GM19351 (cell line): ENCODE results near the gene HOXD1.

Experiments used
- ATAC-seq: cut with Tn5 transposase; IDR thresholded peaks from one replicate; pipeline ENCODE4 v1.9.1; 2021; ENCODE audit warnings: mild to moderate bottlenecking, moderate library complexity; ENCODE audit not compliant: unreplicated experiment

Gene HOXD1

GRCh38 chr2:176187899-176188773, at the start of gene HOXD1:
Gene HOXD1, plus strand, starts transcription at chr2:176188668. Its CDS starts 134 bp downstream, at chr2:176188802.
- peak; percentile 62 for ATAC-seq

DNA sequence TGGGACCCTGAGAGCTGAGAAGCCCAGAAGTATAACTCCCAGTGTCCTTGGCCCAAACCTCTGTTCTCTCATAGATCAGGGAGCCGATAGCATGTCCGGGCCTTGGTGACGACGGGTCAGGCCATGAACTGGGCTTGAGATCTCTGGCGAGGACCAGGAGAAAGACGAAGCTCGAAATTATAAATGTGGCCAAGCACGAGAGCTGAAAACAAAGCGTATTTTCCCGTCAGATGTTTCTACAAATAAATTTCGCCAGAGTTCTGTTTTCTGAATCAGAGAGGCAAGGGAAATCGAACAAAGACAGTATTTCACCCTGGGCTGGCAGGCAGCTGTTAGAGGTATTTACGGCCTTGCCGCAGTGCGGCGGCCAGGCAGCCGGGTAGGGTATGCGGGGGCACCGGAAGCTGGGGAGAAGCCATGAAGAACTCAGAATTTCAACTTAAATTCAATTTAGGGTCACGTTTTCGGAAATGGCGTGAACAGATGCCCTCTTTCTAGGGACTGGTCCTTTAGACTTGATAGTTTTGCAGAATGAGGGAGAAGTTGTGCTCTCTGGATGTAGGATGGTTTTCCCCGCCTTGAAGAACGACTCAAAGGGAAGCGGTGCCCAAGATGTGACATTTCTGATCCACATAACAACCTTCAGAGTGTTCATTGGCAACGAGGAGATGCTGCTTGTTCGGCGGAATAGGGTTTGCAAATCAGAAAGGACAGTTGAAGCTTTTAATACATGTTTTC, 49.4 kb upstream of the HOXD1 start:
- no peak for ATAC-seq

DNA sequence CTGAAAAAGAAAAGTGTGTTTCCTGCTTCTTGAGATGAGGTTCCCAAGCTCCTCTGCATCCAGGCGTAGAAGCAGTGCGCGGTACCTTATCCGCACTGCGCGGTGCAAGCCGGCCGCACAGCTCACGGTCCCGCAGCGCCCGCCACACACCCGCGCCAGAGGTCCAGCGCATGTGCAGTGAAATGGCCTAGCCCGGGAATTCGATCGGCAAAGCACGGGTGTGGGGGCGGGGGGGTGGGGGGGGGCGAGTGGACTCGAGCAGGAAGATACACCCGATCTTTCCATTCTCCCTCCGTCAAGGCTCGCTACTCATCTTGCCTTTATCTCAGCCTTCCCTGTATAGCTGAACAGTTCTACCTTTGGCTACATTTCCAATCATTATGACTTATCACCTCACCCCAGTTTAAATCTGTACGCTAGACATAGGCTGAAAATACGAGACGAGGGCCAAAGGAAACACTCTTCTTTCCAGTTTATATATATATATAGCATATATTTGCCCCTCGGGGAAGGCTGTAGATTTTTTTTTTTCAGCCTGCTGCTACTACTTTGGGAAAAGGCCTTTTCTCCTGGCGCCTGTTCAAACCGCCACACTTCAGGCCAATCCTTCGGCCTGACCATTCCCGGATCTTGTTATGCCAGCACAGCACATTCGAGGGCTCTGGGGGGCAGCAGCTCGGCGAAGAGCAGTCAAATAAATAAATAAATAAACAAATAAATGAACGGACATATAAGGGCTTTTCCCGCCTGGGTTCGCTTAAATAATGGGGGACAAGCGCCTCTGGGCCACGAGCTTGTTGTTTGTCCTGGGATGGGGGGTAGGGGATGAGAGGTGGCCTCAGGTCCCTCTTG, 48.6 kb upstream of the HOXD1 start:
- ATAC-seq: peak; percentile 4

DNA sequence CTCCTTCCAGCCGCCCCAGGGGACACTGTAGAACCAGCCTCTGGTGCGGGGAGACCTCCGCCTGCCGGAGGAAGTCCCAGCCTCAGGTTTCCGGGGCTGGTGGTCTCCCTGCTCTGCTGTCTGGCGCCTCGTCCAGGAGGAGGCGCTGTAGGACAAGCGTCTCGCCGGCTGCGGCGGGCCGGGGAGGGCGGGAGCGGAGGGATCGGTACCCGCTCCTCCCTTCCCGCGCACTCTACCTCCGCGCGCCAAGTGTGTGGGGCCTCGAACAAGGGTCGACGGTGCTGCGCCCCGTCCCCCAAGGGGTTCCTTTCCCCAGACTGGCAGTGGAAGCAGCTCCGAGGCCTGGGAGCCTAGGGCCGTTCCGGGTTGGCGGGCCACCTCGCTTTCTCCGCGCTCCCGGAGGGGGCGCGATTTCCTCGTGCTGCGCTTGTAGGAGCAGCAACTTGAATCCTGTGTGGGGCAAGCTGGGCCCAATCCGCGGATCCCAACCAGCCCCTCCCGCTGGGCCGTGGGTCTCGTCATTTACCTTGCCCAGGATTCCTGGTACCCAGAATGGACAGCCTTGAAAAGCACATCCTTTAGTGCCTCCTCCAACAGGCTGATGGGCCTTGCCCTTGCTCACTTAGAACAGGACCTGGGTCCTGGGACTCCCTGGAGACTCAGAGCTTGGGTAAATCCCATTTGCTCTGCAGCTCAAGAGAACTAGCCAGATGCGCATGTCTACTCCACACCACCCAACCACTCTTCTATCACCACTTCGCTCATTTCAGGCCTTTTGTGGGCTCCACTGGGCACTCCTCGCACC, 47.8 kb upstream of the HOXD1 start:
- ATAC-seq: peak; percentile 93

DNA sequence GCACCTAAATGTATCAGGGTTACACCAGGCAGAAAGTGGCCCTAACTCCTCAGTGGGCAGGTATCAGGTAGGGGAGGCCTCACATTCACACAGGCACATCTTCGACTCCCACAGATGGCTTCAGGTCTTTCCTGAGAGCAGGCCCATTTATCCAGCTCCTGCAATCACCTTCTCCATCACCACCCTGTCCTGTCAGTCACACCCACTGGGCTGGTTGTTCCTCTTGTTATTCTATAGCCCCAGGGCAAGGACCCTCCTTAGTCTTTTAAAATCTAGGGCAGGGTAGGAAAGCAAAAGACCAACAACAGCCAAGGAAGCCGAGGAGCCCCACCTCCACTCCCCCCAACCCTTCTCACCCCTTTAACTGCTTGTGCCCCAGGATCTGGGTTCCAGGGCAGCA, 46.2 kb upstream of the HOXD1 start:
- no peak for ATAC-seq

GRCh38 chr2:176145085-176145969, 43.1 kb upstream of the HOXD1 start:
- ATAC-seq: no peak

DNA sequence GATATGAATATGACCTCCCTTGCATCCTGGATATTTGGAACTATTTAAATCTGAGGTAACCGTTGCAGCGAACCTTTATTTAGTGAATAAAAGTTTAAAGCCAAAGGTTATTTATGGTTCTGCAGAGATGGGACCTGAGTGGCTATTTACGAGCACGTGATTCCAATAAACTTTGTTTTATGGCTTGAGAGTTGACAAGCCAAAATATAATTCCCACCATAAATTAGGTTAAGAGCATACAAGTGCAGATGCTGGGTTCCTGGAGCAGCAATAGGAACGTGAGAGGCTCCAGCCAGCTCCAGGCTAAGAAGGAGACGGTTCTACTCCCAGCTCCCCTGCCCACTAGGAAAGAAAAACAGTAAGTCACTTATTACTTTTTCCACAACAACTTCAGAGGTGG, 42.4 kb upstream of the HOXD1 start:
- no peak for ATAC-seq

DNA sequence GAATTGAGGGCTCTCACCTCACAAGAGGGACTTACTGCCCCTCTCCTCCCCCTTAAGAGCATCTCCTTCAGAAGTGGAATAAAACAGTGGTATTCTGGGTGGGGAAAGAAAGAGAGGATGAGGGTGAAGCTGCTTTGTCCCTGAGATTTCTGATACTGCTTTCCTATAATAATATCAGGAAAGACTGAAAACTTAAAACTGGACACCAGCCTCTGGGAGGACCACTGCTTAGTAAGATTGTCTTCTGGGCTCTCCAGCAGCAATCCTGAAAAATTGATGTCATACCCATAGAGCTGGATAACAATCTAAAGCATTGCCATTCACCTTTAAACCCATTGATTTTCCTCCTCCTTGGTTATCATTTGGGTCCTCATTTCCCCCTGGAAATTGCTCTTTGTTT, 41.8 kb upstream of the HOXD1 start:
- ATAC-seq: no peak

DNA sequence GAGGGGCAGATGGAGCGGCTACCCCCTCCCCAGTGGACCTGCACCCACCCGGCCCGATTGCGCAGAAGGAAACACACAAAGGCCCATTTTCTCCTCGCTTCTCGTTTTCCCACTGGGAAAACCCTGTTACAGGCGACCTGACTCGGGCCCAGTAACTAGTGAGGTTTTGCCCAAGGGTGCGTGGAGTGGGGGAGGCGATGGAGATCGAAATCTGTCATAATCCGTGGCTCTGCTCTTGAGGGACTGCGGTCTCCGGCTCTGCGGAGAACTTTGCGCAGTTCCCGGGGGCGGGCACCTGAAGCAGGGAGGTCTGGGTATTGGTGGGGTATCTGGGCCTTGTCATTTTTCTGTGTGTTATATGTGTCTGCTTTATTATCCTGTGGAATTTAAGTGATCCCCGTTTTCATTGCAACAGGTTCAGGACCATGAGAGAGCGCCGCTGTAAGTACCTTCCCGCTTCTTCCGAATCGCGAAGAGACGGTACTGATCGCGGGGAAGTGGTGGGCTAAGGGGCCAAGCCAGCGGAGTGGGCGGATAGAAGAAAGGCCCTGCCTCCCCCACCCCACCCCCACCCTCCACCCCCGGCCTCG, 41.2 kb upstream of the HOXD1 start:
- no peak for ATAC-seq

GRCh38 chr2:176147800-176148496, 40.5 kb upstream of the HOXD1 start:
- ATAC-seq: no peak

DNA sequence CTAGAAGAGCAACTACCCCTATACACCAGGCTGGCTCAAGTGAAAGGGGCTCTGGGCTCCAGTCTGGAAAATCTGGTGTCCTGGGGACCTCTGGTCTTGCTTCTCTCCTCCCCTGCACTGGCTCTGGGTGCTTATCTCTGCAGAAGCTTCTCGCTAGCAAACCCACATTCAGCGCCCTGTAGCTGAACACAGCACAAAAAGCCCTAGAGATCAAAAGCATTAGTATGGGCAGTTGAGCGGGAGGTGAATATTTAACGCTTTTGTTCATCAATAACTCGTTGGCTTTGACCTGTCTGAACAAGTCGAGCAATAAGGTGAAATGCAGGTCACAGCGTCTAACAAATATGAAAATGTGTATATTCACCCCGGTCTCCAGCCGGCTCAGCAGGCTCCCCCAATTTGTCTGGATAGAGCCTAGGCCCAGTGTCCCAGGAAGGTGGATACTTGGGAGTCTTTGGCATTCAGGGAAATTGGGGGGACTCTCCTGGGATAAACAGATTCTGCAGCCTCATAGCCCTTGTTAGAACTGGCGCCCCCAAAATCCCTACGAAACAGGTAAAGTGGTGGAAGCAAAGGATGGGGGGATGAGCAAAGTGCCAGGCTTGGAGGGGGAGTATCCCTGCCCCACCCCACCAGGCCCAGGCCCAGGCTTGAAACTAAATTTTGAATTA, 39.6 kb upstream of the HOXD1 start:
- no peak for ATAC-seq

DNA sequence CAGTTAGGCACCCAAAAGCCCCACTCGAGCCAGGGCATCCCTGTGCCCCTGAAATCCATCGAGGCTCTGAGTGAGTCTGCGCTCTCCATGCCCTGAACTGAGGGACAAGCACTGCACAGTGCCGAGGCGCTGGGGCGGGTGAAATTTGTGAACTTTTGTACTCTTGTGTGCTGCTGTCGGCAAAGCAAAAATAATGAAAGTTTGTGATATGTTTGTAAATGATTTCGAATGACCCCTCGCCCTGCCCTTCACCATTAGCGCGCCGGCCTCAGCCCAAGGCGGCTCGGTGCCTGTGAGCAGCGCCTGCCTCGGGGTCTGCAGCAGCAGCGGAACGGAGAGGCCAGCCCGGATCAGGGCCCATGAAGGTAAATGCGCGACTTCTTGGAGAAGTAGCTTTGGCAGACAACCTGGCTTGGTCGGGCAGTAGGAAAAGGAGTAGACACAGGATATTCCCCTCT, 39.0 kb upstream of the HOXD1 start:
- no peak for ATAC-seq

DNA sequence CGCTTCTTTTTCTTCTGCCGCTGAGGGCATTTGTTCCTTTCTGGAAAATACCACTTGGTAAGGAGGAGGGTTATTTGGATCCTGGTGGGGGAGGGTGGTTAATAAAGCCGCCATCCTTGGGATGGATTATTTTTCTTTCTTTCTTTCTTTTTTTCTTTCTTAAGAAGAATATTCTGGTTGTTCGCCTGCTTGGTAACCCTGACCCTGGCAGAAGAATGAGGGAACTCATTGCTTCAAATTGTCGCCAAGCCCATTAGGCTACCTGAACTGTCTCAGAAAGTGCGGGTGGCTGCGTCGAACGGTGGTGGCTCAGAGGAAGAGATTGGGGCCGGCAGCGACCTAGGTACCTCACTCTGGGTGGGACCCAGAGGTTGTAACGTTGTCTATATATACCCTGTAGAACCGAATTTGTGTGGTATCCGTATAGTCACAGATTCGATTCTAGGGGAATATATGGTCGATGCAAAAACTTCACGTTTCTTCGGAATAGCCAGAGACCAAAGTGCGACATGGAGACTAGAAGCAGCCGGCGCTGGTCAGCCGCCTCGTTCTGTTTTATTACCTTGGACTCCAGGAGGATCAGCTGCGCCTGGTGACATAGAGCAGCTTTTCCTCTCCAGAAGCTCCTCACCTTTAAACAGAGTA, 38.4 kb upstream of the HOXD1 start:
- ATAC-seq: no peak

- ATAC-seq: no peak
These were observed 37.7 kb upstream of the HOXD1 start for GRCh38 chr2:176150584-176151441.

GRCh38 chr2:176151442-176152287, 36.8 kb upstream of the HOXD1 start, which contains the start of gene HOXD4:
Gene HOXD4, plus strand, starts transcription at chr2:176151550. Its CDS starts 84 bp downstream, at chr2:176151634.
- ATAC-seq: no peak
